HG02588 (cell line): ENCODE results near the gene SLC13A5.
"Not testable (repeated sequence)": the region's sequence is repeated elsewhere in the genome, so short reads cannot be mapped to it uniquely, and the experiment has no call there.

ENCODE experiments used
- ATAC-seq: cut with Tn5 transposase; IDR thresholded peaks from one replicate; pipeline ENCODE4 v1.9.1; 2021; ENCODE audit warnings: mild to moderate bottlenecking, moderate library complexity; ENCODE audit not compliant: unreplicated experiment

The SLC13A5 gene

GRCh38 chr17:6666557-6666956 is 46.6 kb downstream of the SLC13A5 start:
- ATAC-seq: no peak

DNA sequence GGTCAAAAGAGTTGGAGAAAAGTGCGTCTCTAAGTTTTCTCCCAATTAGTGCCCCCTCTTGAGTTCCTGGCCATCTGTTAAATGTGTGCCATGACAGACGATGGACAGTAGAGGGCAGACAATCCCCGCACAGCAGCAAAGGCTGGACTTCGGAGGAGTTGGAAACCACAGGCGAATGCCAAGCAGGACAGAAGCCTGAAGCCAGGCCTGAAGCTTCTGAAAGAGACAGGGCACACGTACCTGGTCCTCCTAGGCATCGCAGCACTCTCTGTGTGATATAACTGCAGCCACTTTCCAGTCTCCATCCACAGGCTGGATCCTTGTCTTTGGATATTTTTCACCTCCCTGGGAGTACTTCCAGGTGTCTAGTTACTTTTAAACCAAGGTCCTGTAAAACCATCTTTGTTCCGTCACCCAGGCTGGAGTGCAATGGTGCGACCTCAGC is 47.1 kb downstream of the SLC13A5 start:
- no peak for ATAC-seq

GRCh38 chr17:6663200-6663599 is 50.0 kb downstream of the SLC13A5 start:
- not testable (repeated sequence) for ATAC-seq

DNA sequence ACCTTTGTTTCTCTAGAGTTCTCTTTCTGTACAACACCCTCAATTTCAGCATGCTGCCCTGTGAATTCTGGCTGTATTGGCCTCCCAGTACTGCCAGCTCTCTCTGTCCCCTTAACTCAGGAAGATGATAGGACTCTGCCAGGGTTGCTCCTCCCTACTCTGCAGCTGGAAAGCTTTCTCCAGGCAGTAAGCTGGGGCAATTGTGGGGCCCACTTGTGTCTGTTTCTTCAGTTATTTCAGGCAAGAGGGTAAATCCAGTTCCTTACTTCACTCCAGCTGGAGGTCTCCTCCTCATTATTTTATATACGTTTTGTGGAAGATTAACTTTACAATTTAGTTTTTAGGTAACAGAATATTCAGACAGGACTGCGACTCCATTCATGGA is 51.7 kb downstream of the SLC13A5 start:
- ATAC-seq: no peak

GRCh38 chr17:6660805-6661463 is 52.2 kb downstream of the SLC13A5 start:
- peak; percentile 72 for ATAC-seq

- ATAC-seq: no peak
Observed at GRCh38 chr17:6660101-6660500, 53.1 kb downstream of the SLC13A5 start.

GRCh38 chr17:6658411-6658810 is 54.8 kb downstream of the SLC13A5 start:
- ATAC-seq: not testable (repeated sequence)

DNA sequence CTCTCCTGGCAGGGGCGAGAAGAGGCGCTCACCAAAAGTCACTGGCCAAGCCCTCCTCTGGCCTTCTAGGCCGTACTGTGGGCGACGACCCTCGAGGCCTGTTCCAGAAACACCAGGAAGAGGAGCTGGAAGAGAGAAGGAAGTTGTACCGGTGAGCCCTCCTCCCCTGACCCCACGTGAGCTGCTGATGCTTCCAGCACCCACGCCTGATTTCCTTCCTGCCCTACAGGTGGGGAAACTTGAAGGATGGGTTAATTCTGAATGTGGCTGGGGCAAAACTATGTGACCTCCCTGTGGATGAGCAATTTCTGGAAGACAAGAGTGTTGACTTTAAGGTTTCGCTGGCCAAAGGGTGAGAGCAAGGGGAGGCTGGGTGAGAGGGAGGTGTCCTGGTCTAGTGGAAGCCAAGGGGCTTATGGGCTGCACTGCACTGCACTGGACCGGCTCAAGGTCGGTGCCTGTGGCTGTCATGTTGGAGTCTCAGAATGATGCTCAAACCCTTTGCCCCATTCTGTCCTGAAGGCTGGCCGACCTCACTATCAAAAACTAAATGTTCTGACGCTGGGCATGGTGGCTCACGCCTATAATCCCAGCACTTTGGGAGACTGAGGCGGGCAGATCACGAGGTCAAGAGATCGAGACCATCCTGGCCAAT is 55.4 kb downstream of the SLC13A5 start:
- no peak for ATAC-seq

GRCh38 chr17:6656797-6657632 is 56.2 kb downstream of the SLC13A5 start:
- ATAC-seq: not testable (repeated sequence)

- ATAC-seq: not testable (repeated sequence)
Observed at GRCh38 chr17:6655732-6656361, 57.3 kb downstream of the SLC13A5 start.

- ATAC-seq: no peak
Observed at GRCh38 chr17:6654841-6655731, 58.1 kb downstream of the SLC13A5 start.

GRCh38 chr17:6651919-6652452 is 61.2 kb downstream of the SLC13A5 start:
- peak; percentile 14 for ATAC-seq

GRCh38 chr17:6651354-6651918 is 61.7 kb downstream of the SLC13A5 start, which contains the start of the genes C17orf100 and MED31:
Gene C17orf100 (plus strand): TSS chr17:6651762. CDS start chr17:6651914, 152 bp downstream.
Gene MED31 (minus strand): TSS chr17:6651605. CDS start chr17:6651528, 77 bp downstream.
- peak; percentile 94 for ATAC-seq

GRCh38 chr17:6648181-6648580 is 65.0 kb downstream of the SLC13A5 start:
- ATAC-seq: no peak

DNA sequence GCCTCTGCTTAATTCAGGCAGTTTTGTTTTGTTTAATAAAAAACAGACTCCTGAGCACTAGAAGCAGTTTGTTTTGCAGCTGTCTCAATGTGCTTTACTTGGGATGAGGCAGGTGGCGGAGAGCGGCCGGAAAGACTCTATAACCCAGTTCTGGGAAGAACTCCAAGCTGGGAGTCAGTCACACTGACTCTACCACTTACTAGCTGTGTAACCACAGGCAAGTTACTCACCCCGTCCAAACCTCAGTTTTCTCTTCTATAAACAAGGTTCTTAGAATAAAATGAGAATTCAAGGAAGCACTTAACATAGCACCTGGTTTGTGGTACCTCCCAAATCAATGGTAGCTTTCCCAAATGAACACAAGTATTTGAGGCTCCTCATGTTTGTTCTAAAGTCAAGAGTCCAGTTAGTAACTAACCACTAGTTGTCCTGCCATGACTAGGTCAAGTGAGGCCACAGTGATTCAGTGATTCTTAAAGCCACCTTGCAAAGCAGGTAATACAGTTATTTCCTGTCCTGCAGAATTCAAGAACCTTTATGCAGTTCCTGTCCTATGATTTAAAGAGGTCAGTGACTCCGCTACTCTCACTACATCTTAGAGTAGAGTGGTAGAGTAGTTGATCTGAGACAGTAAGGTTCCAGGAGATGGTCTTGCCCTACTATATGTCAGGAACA is 69.6 kb downstream of the SLC13A5 start:
- ATAC-seq: no peak

DNA sequence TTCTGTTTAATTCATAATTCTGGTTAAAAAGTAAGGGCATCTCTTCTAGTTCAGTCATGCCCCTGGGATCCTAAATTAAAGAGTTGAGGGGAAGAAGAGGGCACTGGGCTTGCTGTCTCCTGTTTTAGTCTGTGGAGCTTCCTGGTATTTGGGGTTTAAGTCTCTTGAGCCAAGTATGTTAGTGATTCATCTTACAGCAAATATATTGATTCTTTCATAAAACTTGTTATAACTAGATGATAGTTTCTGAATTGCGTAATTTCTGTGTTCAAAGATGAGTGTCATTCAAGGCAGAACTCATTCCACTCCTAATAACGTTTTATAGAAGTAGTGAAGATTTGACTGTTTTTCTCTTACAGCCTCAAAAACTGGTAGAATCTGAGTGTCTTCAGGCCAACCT is 70.6 kb downstream of the SLC13A5 start:
- ATAC-seq: no peak

DNA sequence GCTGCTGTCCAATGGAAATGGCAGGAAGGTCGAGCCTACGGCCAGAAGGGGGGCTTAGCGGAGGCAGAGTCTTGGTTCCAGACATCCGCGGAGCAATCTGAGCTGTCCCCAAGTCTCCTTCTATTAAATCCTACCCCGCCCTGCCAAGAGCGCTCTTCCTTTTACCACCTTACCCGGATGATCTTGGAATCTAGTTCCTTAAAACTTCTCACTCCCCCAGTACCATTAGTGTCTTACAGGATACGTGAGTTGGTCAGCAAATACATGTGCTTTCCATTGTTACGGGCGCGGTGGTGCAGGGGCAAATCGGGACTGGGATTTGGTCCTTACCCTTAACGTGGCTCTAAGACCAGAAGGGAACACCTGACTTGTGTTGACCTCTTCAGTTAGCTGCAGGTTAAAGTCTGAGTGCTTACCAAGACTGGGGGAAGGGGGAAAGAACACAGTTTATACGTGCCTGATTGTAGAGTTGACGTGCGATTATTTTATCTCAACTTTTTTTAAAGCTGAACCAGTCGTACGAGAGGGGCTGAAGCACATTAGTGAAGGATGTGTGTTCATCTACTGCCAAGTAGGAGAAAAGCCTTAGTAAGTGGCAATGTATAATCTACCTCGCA is 71.8 kb downstream of the SLC13A5 start:
- ATAC-seq: no peak

DNA sequence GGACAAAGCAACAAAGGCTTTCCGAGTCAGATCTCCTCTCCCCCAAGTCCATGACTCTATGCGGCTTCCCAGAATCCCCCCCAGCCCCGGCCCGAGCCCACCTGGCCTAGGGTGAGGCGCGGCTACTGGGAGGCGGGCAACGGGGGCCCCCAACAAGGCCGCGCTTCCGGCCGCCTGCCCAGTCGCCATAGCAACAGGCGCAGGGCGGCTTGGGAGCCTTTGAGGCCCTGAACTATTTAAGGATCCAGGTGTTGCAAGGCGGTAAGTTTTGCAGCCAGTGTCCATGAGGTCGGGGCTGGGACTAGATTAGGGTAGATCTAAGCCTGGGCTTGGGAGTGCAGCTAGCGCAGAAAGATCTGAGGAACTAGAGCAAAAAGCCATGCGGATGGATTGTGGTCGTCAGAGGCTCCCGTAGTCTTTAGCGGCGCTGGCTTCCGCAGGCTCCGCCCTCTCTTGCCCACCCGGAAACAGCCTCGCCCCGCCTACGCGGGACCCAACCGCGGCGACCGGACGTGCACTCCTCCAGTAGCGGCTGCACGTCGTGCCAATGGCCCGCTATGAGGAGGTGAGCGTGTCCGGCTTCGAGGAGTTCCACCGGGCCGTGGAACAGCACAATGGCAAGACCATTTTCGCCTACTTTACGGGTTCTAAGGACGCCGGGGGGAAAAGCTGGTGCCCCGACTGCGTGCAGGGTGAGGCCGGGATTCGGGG is 72.5 kb downstream of the SLC13A5 start, which contains the start of the genes KIAA0753 and TXNDC17:
KIAA0753 (minus strand) TSS at position 176 of the 711 bp plus-strand sequence. CDS start 5,608 bp downstream, outside the sequence.
TXNDC17 (plus strand) TSS at position 525 of the 711 bp plus-strand sequence; CDS start at position 548, 23 bp downstream.
- ATAC-seq: peak; percentile 82
